GM12875 (cell line): ENCODE results near the gene SDF2.
"Not testable (repeated sequence)": the region's sequence is repeated elsewhere in the genome, so short reads cannot be mapped to it uniquely, and the experiment has no call there.

Experiments used
- H3K4me3 ChIP-seq: one replicate; pipeline ENCODE4 v1.5.1; 2011; ENCODE audit warnings: low read depth, low read length, control low read depth
- TF ChIP-seq, protein P1 (sequence below): IDR thresholded peaks from 2 replicates; pipeline ENCODE4 v1.5.1; 2011; ENCODE audit warnings: low read depth, mild to moderate bottlenecking, control low read depth, inconsistent platforms, low read length, moderate library complexity, borderline replicate concordance; ENCODE audit not compliant: insufficient read depth

SDF2 gene

GRCh38 chr17:28615260-28615940, 46.3 kb downstream of the SDF2 start:
- no peak overlapping the region for H3K4me3 ChIP-seq
- TF ChIP-seq, protein P1, sequence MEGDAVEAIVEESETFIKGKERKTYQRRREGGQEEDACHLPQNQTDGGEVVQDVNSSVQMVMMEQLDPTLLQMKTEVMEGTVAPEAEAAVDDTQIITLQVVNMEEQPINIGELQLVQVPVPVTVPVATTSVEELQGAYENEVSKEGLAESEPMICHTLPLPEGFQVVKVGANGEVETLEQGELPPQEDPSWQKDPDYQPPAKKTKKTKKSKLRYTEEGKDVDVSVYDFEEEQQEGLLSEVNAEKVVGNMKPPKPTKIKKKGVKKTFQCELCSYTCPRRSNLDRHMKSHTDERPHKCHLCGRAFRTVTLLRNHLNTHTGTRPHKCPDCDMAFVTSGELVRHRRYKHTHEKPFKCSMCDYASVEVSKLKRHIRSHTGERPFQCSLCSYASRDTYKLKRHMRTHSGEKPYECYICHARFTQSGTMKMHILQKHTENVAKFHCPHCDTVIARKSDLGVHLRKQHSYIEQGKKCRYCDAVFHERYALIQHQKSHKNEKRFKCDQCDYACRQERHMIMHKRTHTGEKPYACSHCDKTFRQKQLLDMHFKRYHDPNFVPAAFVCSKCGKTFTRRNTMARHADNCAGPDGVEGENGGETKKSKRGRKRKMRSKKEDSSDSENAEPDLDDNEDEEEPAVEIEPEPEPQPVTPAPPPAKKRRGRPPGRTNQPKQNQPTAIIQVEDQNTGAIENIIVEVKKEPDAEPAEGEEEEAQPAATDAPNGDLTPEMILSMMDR = no peak

DNA sequence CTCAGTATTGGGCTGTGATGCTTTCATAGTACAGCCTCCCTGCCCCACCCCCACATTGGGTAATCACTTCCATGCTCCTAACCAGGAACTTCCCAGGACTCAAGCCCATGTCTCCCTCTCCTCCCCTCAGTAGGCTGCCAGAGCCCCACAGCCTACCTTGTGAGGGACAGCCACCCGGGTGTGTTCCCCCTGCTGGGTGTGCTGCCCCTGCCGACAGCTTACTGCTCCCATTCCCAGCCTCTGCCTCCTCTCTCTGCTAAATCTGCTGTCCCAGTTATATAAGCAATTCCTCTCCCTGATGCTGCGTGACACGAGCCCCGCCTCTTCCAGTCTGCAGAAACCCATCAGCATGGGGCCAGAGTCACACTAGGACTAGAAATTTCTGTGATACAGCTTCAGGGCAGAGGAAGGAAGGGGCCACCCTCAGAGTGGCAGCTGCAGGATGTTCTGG, 47.8 kb downstream of the SDF2 start, which contains the start of gene RSKR:
Gene RSKR, minus strand, starts transcription at position 255 of the 451 bp plus-strand sequence. Its CDS starts 24 bp downstream, at position 231.
- no peak within 1 kb of the TSS for H3K4me3 ChIP-seq
- TF ChIP-seq, protein P1 = no peak

DNA sequence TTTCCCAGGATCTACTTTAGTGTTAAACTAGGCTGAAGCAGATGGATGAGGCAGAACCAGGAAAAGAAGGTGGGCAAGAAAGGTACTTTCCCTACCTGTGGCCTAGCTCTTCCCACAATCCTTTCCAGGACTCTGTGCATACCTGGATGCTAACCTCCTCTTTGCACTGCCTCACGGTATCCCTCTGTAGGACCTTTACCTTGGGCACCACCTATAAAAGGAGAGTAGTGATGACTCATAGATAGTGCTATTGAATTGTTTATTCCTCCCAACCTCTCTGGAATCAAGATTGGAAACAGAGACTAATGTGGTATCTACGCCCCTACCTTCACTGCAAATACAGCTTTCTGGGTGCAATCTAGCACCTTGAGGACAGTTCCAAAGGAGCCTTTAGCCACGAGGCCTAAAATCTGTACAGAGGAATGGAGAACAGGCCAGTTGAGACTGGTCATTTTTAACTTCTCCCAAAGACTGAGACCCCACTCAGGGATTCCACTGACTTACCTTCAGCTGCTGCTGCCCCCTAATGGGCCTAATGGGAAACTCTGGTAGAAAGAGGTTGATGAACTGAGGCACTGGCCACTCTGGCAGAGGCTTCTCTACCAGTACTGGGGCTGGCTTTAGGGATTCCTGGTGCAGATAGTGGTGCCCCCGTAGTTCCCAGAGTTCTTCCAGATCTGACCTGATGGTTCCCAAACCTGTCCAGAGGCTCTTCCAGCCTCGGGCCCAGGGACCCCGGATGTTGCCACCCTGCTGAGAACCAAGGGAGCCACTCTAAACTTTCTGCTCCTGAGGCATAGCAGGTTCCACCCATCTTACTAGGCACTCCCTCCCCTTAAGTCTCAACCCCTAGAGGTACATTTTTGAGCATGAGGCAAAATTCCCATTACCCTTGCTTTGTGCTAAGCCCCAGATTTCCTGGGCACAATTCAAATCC, 48.5 kb downstream of the SDF2 start:
- TF ChIP-seq, protein P1 = peak; percentile 77
- no peak overlapping the region for H3K4me3 ChIP-seq

GRCh38 chr17:28612531-28612930, 49.2 kb downstream of the SDF2 start:
- TF ChIP-seq, protein P1 = no peak
- no peak overlapping the region for H3K4me3 ChIP-seq

- H3K4me3 ChIP-seq = no peak overlapping the region
- TF ChIP-seq, protein P1 = no peak
These were observed 51.3 kb downstream of the SDF2 start for GRCh38 chr17:28610376-28610775.

DNA sequence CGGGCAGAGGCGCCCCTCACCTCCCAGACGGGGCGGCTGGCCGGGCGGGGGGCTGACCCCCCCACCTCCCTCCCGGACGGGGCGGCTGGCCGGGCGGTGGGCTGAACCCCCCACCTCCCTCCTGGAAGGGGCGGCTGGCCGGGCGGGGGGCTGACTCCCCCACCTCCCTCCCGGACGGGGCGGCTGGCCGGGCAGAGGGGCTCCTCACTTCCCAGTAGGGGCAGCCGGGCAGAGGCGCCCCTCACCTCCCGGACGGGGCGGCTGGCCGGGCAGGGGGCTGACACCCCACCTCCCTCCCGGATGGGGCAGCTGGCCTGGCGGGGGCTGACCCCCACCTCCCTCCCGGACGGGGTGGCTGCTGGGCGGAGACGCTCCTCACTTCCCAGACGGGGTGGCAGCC, 57.7 kb downstream of the SDF2 start:
- H3K4me3 ChIP-seq = not testable (repeated sequence)

GRCh38 chr17:28599311-28600184, 62.2 kb downstream of the SDF2 start:
- TF ChIP-seq, protein P1 = no peak
- H3K4me3 ChIP-seq = peak overlapping the region; percentile 96
